Endothelial cell of umbilical vein (primary cell): ENCODE data around the gene LIPI.

Source experiments
- CTCF ChIP-seq, 2 donors: IDR thresholded peaks; 1 replicate in 1 of 2; 2 replicates in 1 of 2; pipeline ENCODE4 v1.5.1; 2011; ENCODE audit warnings: low read length in 2 of 2, mild to moderate bottlenecking in 2 of 2, moderate library complexity in 2 of 2, control low read depth in 1 of 2, inconsistent platforms in 1 of 2, low read depth in 1 of 2; ENCODE audit not compliant: insufficient read depth in 1 of 2; ENCODE audit errors: extremely low read depth in 1 of 2
- EZH2 ChIP-seq: IDR thresholded peaks from 2 replicates; pipeline ENCODE4 v1.6.1; 2012; ENCODE audit warnings: borderline replicate concordance, low read depth, mild to moderate bottlenecking, moderate library complexity, low read length, inconsistent platforms; ENCODE audit not compliant: severe bottlenecking
- GATA2 ChIP-seq: IDR thresholded peaks from 2 replicates; pipeline ENCODE4 v1.7.0; 2011; ENCODE audit warnings: low read depth, mild to moderate bottlenecking, moderate library complexity, mixed read lengths, low read length; ENCODE audit not compliant: insufficient read length, insufficient read depth
- JUN ChIP-seq: IDR thresholded peaks from 2 replicates; pipeline ENCODE4 v1.6.1; 2011; ENCODE audit warnings: borderline replicate concordance, low read depth; ENCODE audit not compliant: insufficient read length, insufficient read depth
- POLR2A ChIP-seq: IDR thresholded peaks from 2 replicates; pipeline ENCODE4 v1.6.1; 2012; ENCODE audit warnings: low read depth, mild to moderate bottlenecking, control low read depth, low read length
- POLR2AphosphoS5 ChIP-seq: IDR thresholded peaks from 2 replicates; pipeline ENCODE4 v1.6.1; 2012; ENCODE audit warnings: low read depth, mild to moderate bottlenecking, control low read depth, low read length, moderate library complexity; ENCODE audit not compliant: insufficient read depth

GRCh38 chr21:14072761-14073535 is 137.8 kb downstream of the LIPI start:
- TF ChIP-seq EZH2 (no peak), GATA2 (no peak), CTCF (IDR thresholded peaks at IDR 0.05; ENCODE audit: extremely low read depth in 1 of 2, insufficient read depth in 1 of 2, low read depth in 1 of 2, low read length in 2 of 2) (no peak), POLR2A (no peak), POLR2AphosphoS5 (no peak), JUN (no peak)
